ENCODE measurements around the gene FAM117A.

Gene FAM117A, protein sequence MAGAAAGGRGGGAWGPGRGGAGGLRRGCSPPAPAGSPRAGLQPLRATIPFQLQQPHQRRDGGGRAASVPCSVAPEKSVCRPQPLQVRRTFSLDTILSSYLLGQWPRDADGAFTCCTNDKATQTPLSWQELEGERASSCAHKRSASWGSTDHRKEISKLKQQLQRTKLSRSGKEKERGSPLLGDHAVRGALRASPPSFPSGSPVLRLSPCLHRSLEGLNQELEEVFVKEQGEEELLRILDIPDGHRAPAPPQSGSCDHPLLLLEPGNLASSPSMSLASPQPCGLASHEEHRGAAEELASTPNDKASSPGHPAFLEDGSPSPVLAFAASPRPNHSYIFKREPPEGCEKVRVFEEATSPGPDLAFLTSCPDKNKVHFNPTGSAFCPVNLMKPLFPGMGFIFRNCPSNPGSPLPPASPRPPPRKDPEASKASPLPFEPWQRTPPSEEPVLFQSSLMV

DNA sequence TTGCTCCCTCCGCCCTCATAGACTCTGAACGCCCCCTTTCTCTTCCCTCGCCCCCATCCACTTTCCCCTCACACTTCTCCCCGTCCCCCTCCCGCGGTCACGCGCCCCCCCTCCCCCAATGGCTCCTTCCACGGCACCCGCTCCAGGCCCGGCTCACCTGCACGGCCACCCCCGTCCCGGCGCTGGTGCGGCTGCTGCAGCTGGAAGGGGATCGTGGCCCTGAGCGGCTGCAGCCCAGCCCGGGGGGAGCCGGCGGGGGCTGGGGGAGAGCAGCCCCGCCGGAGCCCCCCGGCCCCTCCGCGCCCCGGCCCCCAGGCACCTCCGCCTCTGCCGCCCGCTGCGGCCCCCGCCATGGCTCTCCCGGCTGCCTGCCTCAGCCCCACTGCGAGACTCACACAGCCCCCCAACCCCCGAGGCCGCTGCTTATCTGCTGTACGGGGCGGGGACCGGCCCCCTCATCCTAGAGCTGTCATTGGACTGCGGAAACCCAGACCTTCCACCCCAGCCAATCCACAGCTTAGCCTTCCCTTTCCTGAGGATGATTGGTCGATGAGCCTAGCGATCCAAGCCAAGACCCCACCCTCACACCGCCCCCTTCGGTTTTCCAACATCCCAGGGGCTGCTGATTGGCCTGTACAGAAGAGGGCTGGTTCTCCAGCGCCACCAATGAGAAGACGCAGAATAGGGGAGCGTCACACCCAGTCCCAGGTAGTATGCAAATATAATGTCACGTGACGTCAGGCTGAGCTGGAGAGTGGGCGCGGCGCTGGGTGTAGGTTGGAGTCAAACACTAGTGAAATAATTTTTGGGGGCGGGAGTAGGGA, at the start of gene FAM117A:
Gene FAM117A (minus strand): TSS at position 397 of the 824 bp plus-strand sequence. CDS start 44 bp downstream, at position 353.
- H3K27ac Mint-ChIP-seq: peak within 1 kb of the TSS; percentile 90
- no peaks in the 10 kb centered on the region for H3K27me3 Mint-ChIP-seq
- H3K4me1 Mint-ChIP-seq (ENCODE audit: low read depth): peaks cover 68% of the 10 kb centered on the region
- H3K36me3 Mint-ChIP-seq (ENCODE audit: low read depth): no peaks in the 10 kb centered on the region
- H3K4me3 Mint-ChIP-seq: peak within 1 kb of the TSS; percentile 92
- H3K9me3 Mint-ChIP-seq: no peaks in the 10 kb centered on the region

DNA sequence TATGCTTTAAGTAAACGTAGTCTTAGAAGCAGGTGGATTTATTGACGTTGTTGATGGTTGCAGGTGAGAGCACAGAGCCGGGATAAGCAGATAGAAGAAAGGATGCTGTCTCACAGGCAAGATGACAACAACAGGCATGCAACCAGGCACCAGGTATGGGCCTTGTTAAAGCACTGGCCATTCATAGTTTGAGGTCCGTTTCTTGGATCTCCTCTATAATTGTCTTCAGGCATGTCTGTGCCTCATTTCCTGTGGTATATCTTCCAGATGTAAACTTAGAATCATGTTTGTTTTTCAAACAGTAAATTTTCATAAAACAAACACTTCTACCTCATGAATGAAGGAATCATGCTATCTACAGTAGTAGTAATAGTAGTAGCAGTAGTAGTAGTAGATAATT, 45.1 kb upstream of the FAM117A start:
- Mint-ChIP-seq H3K27me3 (no peaks in the 10 kb centered on the region), H3K36me3 (ENCODE audit: low read depth) (peaks cover 69% of the 10 kb centered on the region), H3K4me1 (ENCODE audit: low read depth) (peaks cover 8% of the 10 kb centered on the region), H3K9me3 (no peaks in the 10 kb centered on the region), H3K4me3 (no peak overlapping the region), H3K27ac (no peak overlapping the region)

DNA sequence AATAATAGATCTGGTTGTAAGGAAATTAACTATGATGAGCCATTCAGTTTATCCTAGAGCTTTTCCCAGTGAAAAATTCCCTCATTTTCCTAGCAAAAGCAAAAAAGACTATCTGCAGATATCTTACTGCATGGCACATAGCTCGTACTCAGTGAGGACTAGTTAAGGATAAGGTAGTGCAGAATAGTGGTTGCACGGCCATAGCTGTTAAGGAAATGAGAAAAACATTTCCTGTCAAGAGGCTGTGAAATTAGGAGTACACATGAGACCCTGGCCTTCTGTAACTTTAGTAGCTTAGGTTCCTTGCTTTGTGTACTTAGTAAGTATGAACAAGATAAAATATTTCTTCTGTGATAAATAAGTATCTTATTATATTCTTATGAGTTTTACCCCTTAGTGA, 34.8 kb upstream of the FAM117A start:
- peaks cover 62% of the 10 kb centered on the region for H3K36me3 Mint-ChIP-seq (ENCODE audit: low read depth)
- H3K4me1 Mint-ChIP-seq (ENCODE audit: low read depth): peaks cover 50% of the 10 kb centered on the region

DNA sequence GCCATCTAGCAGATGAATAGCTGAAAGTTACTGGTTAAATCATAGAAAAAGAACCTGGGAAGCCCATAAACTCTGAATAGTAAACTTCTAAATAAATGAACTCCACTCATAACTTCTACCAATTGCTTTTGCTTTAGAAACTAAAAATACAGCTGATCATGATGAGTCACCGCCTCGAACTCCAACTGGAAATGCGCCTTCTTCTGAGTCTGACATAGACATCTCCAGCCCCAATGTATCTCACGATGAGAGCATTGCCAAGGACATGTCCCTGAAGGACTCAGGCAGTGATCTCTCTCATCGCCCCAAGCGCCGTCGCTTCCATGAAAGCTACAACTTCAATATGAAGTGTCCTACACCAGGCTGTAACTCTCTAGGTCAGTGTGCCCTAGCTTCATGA, 34.3 kb upstream of the FAM117A start:
- Mint-ChIP-seq H3K36me3 (ENCODE audit: low read depth) (peaks cover 66% of the 10 kb centered on the region), H3K4me1 (ENCODE audit: low read depth) (peaks cover 53% of the 10 kb centered on the region), H3K4me3 (no peak overlapping the region), H3K27me3 (no peaks in the 10 kb centered on the region), H3K27ac (peak overlapping the region; percentile 8), H3K9me3 (no peaks in the 10 kb centered on the region)

More for the DNA sequence above, 34.8 kb upstream of the FAM117A start:
- Mint-ChIP-seq H3K27ac (no peak overlapping the region), H3K9me3 (no peaks in the 10 kb centered on the region), H3K4me3 (no peak overlapping the region), H3K27me3 (no peaks in the 10 kb centered on the region)

DNA sequence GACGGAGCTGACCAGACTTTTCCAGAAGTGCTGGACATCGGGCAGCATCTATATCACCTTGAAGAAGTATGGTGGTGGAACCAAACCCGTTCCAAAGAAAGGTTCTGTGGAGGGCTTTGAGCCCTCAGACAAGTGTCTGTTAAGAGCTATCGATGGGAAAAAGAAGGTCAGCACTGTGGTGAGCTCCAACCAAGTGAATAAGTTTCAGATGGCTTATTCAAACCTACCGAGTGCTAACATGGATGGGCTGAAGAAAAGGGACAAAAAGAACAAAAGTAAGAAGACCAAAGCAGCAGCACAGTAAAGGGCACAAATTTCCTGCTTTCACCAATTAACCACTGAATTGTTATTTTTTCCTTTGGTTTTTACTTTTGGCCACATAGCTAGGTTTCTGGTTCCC, 31.4 kb upstream of the FAM117A start:
- no peaks in the 10 kb centered on the region for H3K27me3 Mint-ChIP-seq
- H3K4me3 Mint-ChIP-seq: peak overlapping the region; percentile 63
- H3K36me3 Mint-ChIP-seq (ENCODE audit: low read depth): peaks cover 82% of the 10 kb centered on the region
- peaks cover 81% of the 10 kb centered on the region for H3K4me1 Mint-ChIP-seq (ENCODE audit: low read depth)
- H3K27ac Mint-ChIP-seq: peak overlapping the region; percentile 92
- H3K9me3 Mint-ChIP-seq: no peaks in the 10 kb centered on the region

DNA sequence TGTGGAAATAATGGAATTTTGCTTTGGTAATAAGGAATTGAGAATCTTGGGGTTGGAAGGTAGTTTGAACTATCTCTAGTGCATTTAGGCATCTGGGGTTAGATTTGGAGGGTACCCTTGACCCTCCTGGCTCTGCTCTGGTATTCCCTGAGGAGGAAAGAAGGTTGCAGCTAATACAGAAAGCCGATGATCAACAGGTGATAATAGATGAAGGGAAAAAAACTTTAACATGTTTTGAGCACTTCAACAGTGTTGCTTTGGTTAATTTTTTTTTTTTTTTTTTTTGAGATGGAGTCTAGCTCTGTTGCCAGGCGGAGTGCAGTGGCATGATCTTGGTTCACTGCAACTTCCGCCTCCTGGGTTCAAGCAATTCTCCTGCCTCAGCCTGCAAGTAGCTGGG, 29.4 kb upstream of the FAM117A start:
- no peak overlapping the region for H3K27ac Mint-ChIP-seq
- H3K4me1 Mint-ChIP-seq (ENCODE audit: low read depth): peaks cover 86% of the 10 kb centered on the region
- no peak overlapping the region for H3K4me3 Mint-ChIP-seq
- H3K27me3 Mint-ChIP-seq: no peaks in the 10 kb centered on the region
- no peaks in the 10 kb centered on the region for H3K9me3 Mint-ChIP-seq
- peaks cover 80% of the 10 kb centered on the region for H3K36me3 Mint-ChIP-seq (ENCODE audit: low read depth)

DNA sequence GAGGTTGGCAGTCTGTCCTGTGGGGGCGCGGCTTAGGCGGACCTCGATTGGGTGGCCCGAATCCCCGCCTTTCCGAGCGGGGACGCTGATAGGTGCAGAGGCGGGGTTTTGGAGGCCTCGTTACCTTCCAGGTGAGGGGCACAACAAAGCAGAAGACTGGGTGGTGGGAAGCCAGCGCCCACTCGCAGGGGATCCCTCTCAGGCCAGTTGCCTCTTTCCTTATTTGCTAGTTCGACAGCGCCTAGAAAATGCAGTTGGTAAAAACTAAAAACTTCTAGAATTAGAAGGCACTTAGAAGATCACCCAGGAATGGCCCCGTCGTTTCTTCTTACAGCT, 25.3 kb upstream of the FAM117A start:
- Mint-ChIP-seq H3K27ac (peak overlapping the region; percentile 97), H3K27me3 (no peaks in the 10 kb centered on the region), H3K36me3 (ENCODE audit: low read depth) (peaks cover 48% of the 10 kb centered on the region), H3K4me3 (peak overlapping the region; percentile 93), H3K9me3 (no peaks in the 10 kb centered on the region), H3K4me1 (ENCODE audit: low read depth) (peaks cover 59% of the 10 kb centered on the region)

DNA sequence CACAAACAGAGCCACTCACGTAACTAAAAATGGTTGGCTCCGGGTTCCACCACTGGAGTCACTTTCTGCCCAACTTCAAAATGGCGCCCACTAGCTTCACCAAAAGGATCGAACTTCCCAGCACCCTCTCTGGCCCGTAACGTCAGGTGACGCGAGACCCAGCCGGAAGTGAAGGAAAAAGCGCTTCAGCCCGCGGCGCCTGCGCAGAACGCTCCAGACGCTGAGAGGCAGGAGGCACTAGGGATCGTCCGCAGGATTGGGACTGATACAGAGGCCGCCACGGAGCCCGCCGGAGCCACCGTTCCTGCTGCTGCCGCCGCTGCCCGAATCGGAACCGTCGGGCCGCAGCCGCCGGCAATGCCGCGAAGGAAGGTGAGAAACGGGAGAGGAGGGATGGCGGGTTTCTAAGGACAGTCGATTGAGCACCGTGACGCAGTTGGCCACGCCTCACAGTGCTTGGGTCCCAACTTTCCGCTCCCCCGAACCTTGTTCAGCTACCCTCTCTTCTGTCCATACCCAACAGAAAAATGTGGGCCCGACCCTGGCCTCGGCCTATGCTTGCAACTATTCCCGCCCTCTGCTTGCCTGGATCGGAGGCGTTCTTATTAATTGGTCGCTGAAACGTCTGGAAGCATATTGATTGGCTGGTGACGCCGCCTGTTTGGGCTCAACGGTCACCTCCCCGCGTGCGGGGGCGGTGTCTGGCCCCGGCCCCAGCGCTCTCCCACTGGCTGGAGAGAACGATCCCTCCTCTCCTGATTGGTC, 24.7 kb upstream of the FAM117A start, which contains the start of gene KAT7:
Gene KAT7 (plus strand): TSS at position 204 of the 765 bp plus-strand sequence. CDS start 154 bp downstream, at position 358.
- H3K27ac Mint-ChIP-seq: peak within 1 kb of the TSS; percentile 97
- H3K27me3 Mint-ChIP-seq: no peaks in the 10 kb centered on the region
- no peaks in the 10 kb centered on the region for H3K9me3 Mint-ChIP-seq
- peaks cover 42% of the 10 kb centered on the region for H3K36me3 Mint-ChIP-seq (ENCODE audit: low read depth)
- H3K4me1 Mint-ChIP-seq (ENCODE audit: low read depth): peaks cover 55% of the 10 kb centered on the region
- H3K4me3 Mint-ChIP-seq: peak within 1 kb of the TSS; percentile 93

DNA sequence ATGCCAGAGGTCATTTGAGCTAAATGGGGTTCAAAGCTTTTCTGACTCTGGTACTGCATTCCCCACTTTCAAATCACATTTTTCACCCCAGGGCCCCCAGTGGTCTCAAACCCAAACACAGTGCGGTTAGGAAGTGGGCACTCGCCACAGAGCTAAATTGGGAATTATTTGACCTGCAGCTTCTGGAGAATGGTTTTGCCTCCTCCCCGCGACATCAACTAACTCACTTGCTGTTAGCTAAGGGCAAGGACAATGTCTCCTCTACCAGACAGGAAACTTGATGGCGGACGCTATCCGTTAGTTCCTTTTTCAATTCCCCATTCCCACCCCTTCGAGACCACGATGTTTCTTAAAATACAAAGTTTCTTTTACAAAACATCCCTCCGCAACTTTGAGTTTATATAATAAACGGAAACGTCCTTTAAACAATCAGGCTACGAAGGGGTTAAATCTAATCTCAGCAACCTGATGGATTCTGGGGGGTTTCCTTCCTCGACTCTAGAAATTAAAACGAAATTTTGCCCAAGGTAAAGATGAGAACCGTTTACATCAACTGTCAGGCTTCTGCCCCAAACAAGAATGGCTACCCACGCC, 24.1 kb upstream of the FAM117A start:
- peaks cover 50% of the 10 kb centered on the region for H3K4me1 Mint-ChIP-seq (ENCODE audit: low read depth)
- H3K9me3 Mint-ChIP-seq: no peaks in the 10 kb centered on the region
- peaks cover 36% of the 10 kb centered on the region for H3K36me3 Mint-ChIP-seq (ENCODE audit: low read depth)
- H3K27me3 Mint-ChIP-seq: no peaks in the 10 kb centered on the region
- peak overlapping the region; percentile 93 for H3K4me3 Mint-ChIP-seq
- peak overlapping the region; percentile 97 for H3K27ac Mint-ChIP-seq

DNA sequence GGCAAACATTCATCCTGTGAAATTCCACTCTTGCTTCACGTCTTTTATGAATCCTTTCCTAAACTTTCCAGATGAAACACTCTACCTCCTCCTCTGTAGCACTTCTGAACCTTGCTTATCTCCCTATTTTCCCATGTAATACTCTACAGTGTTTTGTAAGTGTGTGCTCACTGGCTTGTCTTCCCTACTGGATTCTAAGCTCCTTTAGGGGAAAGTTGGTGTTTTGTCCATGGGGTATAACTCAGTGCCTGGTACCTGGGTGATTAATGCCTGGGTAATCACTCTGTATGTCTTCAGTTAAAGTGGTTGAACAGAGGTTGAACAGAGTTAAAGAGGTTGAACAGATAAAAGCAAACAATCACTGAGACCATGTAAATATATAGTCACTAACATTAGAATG, 20.7 kb upstream of the FAM117A start:
- H3K4me1 Mint-ChIP-seq (ENCODE audit: low read depth): peaks cover 36% of the 10 kb centered on the region
- H3K36me3 Mint-ChIP-seq (ENCODE audit: low read depth): peaks cover 6% of the 10 kb centered on the region
- H3K9me3 Mint-ChIP-seq: no peaks in the 10 kb centered on the region
- H3K27ac Mint-ChIP-seq: no peak overlapping the region
- H3K4me3 Mint-ChIP-seq: no peak overlapping the region
- H3K27me3 Mint-ChIP-seq: no peaks in the 10 kb centered on the region

DNA sequence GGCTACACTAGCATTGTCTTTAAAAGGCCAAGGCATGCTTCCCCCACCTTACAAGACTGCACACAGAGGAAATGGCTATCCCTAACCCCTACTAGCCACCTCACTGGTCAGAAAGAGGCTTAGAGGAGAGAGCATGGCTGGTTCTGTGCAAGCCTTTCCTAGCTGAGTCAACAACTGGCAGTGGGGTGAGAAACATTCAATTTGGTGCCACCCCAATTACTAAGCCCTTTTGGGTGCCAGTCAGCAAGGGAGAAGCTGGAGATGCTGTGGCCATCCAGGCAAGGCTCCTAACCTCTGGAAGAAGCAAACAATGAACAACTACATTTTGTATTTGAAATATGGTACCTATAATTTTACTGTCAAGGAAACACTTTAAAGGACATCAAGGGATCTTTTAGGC, 19.9 kb upstream of the FAM117A start:
- H3K9me3 Mint-ChIP-seq: no peaks in the 10 kb centered on the region
- H3K36me3 Mint-ChIP-seq (ENCODE audit: low read depth): no peaks in the 10 kb centered on the region
- H3K4me3 Mint-ChIP-seq: no peak overlapping the region
- peaks cover 35% of the 10 kb centered on the region for H3K4me1 Mint-ChIP-seq (ENCODE audit: low read depth)
- no peak overlapping the region for H3K27ac Mint-ChIP-seq
- H3K27me3 Mint-ChIP-seq: no peaks in the 10 kb centered on the region

DNA sequence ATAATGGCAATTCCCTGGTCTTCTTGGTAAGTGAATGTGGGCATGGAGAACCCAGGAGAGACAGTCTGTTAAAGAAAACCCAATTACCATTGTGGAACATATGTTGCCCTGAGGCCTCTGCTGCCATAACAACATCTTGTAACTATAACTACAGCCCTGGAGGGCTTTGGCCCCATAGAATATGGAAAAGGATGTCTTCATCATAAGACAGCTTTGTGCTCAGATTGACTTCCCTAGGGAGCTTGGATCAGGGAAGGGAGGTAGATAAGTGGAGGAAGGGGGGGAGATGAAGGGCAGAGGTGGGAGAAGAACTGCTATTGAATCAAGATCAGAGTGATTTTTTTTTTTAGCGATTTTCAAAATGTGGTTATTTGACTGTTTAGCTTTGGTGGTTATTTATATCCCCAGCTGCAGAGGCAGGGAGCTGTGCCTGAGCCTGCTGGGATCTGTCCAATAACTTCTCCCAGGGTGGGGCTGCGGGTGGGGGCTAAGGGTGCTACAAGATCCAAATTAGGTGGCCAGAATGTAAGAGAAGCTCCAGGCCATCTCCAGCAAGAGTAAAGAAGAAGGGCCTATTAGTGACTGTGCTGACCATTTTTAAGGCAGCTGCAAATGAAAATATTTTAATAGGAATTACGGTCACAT, 19.3 kb upstream of the FAM117A start:
- H3K27ac Mint-ChIP-seq: no peak overlapping the region
- no peaks in the 10 kb centered on the region for H3K36me3 Mint-ChIP-seq (ENCODE audit: low read depth)
- H3K4me3 Mint-ChIP-seq: no peak overlapping the region
- H3K27me3 Mint-ChIP-seq: no peaks in the 10 kb centered on the region
- H3K9me3 Mint-ChIP-seq: no peaks in the 10 kb centered on the region
- peaks cover 33% of the 10 kb centered on the region for H3K4me1 Mint-ChIP-seq (ENCODE audit: low read depth)

DNA sequence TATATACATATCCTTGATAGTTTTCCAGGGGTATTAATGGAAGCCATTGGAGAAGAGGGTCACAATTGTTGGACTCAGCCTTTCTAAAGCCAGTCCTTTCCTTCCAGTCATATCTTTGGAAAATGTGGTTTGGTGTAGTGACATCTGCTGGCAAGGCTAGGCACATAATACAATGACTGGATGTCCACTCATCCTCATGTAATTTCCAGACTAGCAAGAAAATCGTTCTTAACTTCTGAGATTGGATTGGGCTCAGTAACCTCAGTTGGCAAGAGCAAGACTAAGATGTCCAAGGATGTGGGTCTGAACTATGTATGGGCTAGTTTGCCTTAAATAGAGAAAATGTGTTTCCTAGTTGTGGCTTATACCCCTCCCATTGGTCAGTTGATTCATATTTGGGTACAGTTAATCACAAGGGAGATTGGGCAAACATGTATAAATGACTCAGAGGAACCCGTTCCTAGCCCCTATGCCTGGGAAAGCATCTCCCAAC, 15.9 kb upstream of the FAM117A start:
- H3K27ac Mint-ChIP-seq: peak overlapping the region; percentile 12

More for the DNA sequence above, 15.9 kb upstream of the FAM117A start:
- Mint-ChIP-seq H3K4me3 (no peak overlapping the region), H3K36me3 (ENCODE audit: low read depth) (no peaks in the 10 kb centered on the region), H3K9me3 (no peaks in the 10 kb centered on the region), H3K27me3 (no peaks in the 10 kb centered on the region), H3K4me1 (ENCODE audit: low read depth) (peaks cover 24% of the 10 kb centered on the region)
